Measurements from ENCODE around the gene SGMS1. TPM values are rescaled to one million over a fixed set of nuclear protein-coding genes. Genes with fewer than 3 reads are reported as not detected.
A peak's percentile ranks its signal among the peaks of the same experiment; 100 is the strongest.

The SGMS1 gene
- total RNA-seq, 1 experiment from 2014 or later = 20.4 TPM

- no peak overlapping the region for H3T11ph ChIP-seq (ENCODE audit: low read length)
- Mint-ChIP-seq H3K36me3 (ENCODE audit: insufficient read depth in 1 of 3, low read depth in 3 of 3) (no peaks in the 10 kb centered on the region; a peak in 1 of 7 replicates), H3K4me1 (peaks cover 47 to 57% of the 10 kb centered on the region in 2 experiments), H3K4me3 (no peak overlapping the region), H3K27ac (peak overlapping the region in 1 of 3 experiments; percentile 42; a peak in 2 of 7 replicates), H3K9me3 (no peaks in the 10 kb centered on the region), H3K27me3 (ENCODE audit: low read depth) (no peaks in the 10 kb centered on the region)
- H3K56ac ChIP-seq (ENCODE audit: insufficient read length, low read depth, low read length) = no peak overlapping the region
- H3K9ac ChIP-seq (ENCODE audit: extremely low read depth, insufficient read length, low read length) = no peak overlapping the region
- no peak overlapping the region for H3K23ac ChIP-seq (ENCODE audit: insufficient read length, low read depth, low read length)
- H3K27ac ChIP-seq (ENCODE audit: insufficient read length, low read depth, low read length) = no peak overlapping the region
- no peak overlapping the region for H2AFZ ChIP-seq (ENCODE audit: low read length)
- no peaks in the 10 kb centered on the region for H4K20me1 ChIP-seq (ENCODE audit: control insufficient read depth, insufficient read depth, insufficient read length)
- no peak overlapping the region for H2AK5ac ChIP-seq (ENCODE audit: insufficient read length, low read length)
- no peak overlapping the region for H3K4me2 ChIP-seq (ENCODE audit: insufficient read depth, insufficient read length, low read length)
- DNase-seq = no peak
- H3K9me3 ChIP-seq (ENCODE audit: control insufficient read depth, low read depth, low read length) = no peaks in the 10 kb centered on the region
- H3K14ac ChIP-seq (ENCODE audit: insufficient read depth, low read length) = no peak overlapping the region
- peaks cover 15% of the 10 kb centered on the region for H3K23me2 ChIP-seq (ENCODE audit: insufficient read length, low read depth, low read length, poor library complexity, severe bottlenecking)
- no peak overlapping the region for H2BK120ac ChIP-seq (ENCODE audit: low read depth, low read length, poor library complexity, severe bottlenecking)
- H3K4me1 ChIP-seq (ENCODE audit: insufficient read depth, low read length) = peaks cover 11% of the 10 kb centered on the region; the same call in 1 of the 2 replicates
- no peaks in the 10 kb centered on the region for H3K79me1 ChIP-seq (ENCODE audit: insufficient read depth, low read depth, low read length, poor library complexity, severe bottlenecking)
- no peak overlapping the region for H3K18ac ChIP-seq (ENCODE audit: insufficient read length, low read depth, low read length)
- no peaks in the 10 kb centered on the region for H3K79me2 ChIP-seq (ENCODE audit: insufficient read depth, low read length)
- H4K5ac ChIP-seq (ENCODE audit: insufficient read length, low read depth, low read length) = no peak overlapping the region
- no peak overlapping the region for H2BK5ac ChIP-seq (ENCODE audit: insufficient read length, low read length)
- TF ChIP-seq CTCF (conservative IDR thresholded peaks at IDR 0.05) = no peak
- WGBS (ENCODE audit: extremely low coverage, insufficient read length, low lambda C conversion rate) = no CpG with 5 or more reads among the region's 4 CpGs
- H4K91ac ChIP-seq (ENCODE audit: insufficient read length, low read depth, low read length) = no peak overlapping the region
- H2BK12ac ChIP-seq (ENCODE audit: insufficient read length, low read depth, low read length) = no peak overlapping the region
- no peak overlapping the region for H4K8ac ChIP-seq (replicated peaks; ENCODE audit: insufficient read length, low read depth, low read length)
- no peaks in the 10 kb centered on the region for H3K27me3 ChIP-seq (ENCODE audit: insufficient read depth, low read length)
- H2BK15ac ChIP-seq (ENCODE audit: low read depth, low read length) = no peak overlapping the region
- H2BK20ac ChIP-seq (ENCODE audit: low read depth, low read length, poor library complexity, severe bottlenecking) = no peak overlapping the region
- H3K4ac ChIP-seq (ENCODE audit: low read depth, low read length) = no peak overlapping the region
Measured at GRCh38 chr10:50627896-50628295, 4.1 kb upstream of the SGMS1 start.
